ENCODE measurements around the gene CRTC3.
"Not testable (repeated sequence)": the region's sequence is repeated elsewhere in the genome, so short reads cannot be mapped to it uniquely, and the experiment has no call there.

CRTC3 gene

GRCh38 chr15:90654233-90655136 is 124.8 kb downstream of the CRTC3 start:
- no peak for TF ChIP-seq CTCF (IDR thresholded peaks at IDR 0.05; ENCODE audit: low read depth, low read length, missing control alignments)
- no peak overlapping the region for H3K4me3 ChIP-seq (ENCODE audit: low read depth, low read length)
- no peak for DNase-seq (ENCODE audit: low read depth)

- DNase-seq (ENCODE audit: low read depth) = peak; percentile 53
- peak overlapping the region; percentile 39 for H3K4me3 ChIP-seq (ENCODE audit: low read depth, low read length)
These were observed 127.9 kb downstream of the CRTC3 start for GRCh38 chr15:90657520-90658172.

- H3K4me3 ChIP-seq (ENCODE audit: low read depth, low read length) = no peak overlapping the region
- DNase-seq (ENCODE audit: low read depth) = no peak
- no peak for TF ChIP-seq CTCF (IDR thresholded peaks at IDR 0.05; ENCODE audit: low read depth, low read length, missing control alignments)
These were observed 129.8 kb downstream of the CRTC3 start for GRCh38 chr15:90659481-90659880.

- H3K4me3 ChIP-seq (ENCODE audit: low read depth, low read length) = peak overlapping the region; percentile 57
- TF ChIP-seq CTCF (IDR thresholded peaks at IDR 0.05; ENCODE audit: low read depth, low read length, missing control alignments) = no peak
- peak; percentile 79 for DNase-seq (ENCODE audit: low read depth)
These were observed 130.7 kb downstream of the CRTC3 start for GRCh38 chr15:90660195-90660998.

- DNase-seq (ENCODE audit: low read depth) = not testable (repeated sequence)
- H3K4me3 ChIP-seq (ENCODE audit: low read depth, low read length) = peak overlapping the region; percentile 57
These were observed 131.2 kb downstream of the CRTC3 start for GRCh38 chr15:90660999-90661330.

GRCh38 chr15:90664081-90664461 is 134.3 kb downstream of the CRTC3 start:
- DNase-seq (ENCODE audit: low read depth) = not testable (repeated sequence)
- H3K4me3 ChIP-seq (ENCODE audit: low read depth, low read length) = peak overlapping the region; percentile 73

GRCh38 chr15:90664650-90665287 is 135.0 kb downstream of the CRTC3 start:
- DNase-seq (ENCODE audit: low read depth) = no peak
- peak overlapping the region; percentile 73 for H3K4me3 ChIP-seq (ENCODE audit: low read depth, low read length)
- TF ChIP-seq CTCF (IDR thresholded peaks at IDR 0.05; ENCODE audit: low read depth, low read length, missing control alignments) = no peak
